ENCODE results near the gene VAMP7.

GRCh38 chrX:155893521-155893920, 12.4 kb downstream of the VAMP7 start:
- TF ChIP-seq, protein P1, sequence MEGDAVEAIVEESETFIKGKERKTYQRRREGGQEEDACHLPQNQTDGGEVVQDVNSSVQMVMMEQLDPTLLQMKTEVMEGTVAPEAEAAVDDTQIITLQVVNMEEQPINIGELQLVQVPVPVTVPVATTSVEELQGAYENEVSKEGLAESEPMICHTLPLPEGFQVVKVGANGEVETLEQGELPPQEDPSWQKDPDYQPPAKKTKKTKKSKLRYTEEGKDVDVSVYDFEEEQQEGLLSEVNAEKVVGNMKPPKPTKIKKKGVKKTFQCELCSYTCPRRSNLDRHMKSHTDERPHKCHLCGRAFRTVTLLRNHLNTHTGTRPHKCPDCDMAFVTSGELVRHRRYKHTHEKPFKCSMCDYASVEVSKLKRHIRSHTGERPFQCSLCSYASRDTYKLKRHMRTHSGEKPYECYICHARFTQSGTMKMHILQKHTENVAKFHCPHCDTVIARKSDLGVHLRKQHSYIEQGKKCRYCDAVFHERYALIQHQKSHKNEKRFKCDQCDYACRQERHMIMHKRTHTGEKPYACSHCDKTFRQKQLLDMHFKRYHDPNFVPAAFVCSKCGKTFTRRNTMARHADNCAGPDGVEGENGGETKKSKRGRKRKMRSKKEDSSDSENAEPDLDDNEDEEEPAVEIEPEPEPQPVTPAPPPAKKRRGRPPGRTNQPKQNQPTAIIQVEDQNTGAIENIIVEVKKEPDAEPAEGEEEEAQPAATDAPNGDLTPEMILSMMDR (IDR thresholded peaks at IDR 0.05; ENCODE audit: control extremely low read depth in 1 of 3, insufficient read depth in 1 of 3, low read depth in 1 of 3, low read length in 3 of 3) = no peak
- TF ChIP-seq, protein P2, sequence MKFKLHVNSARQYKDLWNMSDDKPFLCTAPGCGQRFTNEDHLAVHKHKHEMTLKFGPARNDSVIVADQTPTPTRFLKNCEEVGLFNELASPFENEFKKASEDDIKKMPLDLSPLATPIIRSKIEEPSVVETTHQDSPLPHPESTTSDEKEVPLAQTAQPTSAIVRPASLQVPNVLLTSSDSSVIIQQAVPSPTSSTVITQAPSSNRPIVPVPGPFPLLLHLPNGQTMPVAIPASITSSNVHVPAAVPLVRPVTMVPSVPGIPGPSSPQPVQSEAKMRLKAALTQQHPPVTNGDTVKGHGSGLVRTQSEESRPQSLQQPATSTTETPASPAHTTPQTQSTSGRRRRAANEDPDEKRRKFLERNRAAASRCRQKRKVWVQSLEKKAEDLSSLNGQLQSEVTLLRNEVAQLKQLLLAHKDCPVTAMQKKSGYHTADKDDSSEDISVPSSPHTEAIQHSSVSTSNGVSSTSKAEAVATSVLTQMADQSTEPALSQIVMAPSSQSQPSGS (IDR thresholded peaks at IDR 0.05; ENCODE audit: low read length) = no peak
- TF ChIP-seq SIN3A (conservative IDR thresholded peaks at IDR 0.05 in 1 of 2, IDR thresholded peaks at IDR 0.05 in 1 of 2; ENCODE audit: low read depth in 1 of 2, low read length in 2 of 2) (no peak), USF2 (IDR thresholded peaks at IDR 0.05; ENCODE audit: low read length) (no peak), KDM5A (IDR thresholded peaks at IDR 0.05; ENCODE audit: low read length) (no peak), SAP30 (IDR thresholded peaks at IDR 0.05; ENCODE audit: insufficient read depth, insufficient replicate concordance, low read length) (no peak), POLR2A (IDR thresholded peaks at IDR 0.05; ENCODE audit: control extremely low read depth in 1 of 2, low read depth in 2 of 2, low read length in 2 of 2) (no peak), YY1 (IDR thresholded peaks at IDR 0.05; ENCODE audit: low read depth, low read length) (no peak), CREB1 (IDR thresholded peaks at IDR 0.05) (no peak), JUND (IDR thresholded peaks at IDR 0.05; ENCODE audit: low read length) (no peak), HDAC6 (IDR thresholded peaks at IDR 0.05; ENCODE audit: low read depth, low read length) (no peak)
